Upper lobe of left lung (tissue), 6 donors: Measurements from ENCODE around the gene RABL2A. TPM values are rescaled to one million over a fixed set of nuclear protein-coding genes. Genes with fewer than 3 reads are reported as not detected.
"Not testable (repeated sequence)": the region's sequence is repeated elsewhere in the genome, so short reads cannot be mapped to it uniquely, and the experiment has no call there.

Experiments
- ATAC-seq, 2 donors: fragments of 200-7000 bp; cut with Tn5 transposase; one replicate each; pipeline ENCODE4 v1.9.1; 2022; ENCODE audit warnings: mild to moderate bottlenecking in 2 of 2, moderate library complexity in 2 of 2; ENCODE audit not compliant: low FRiP score in 2 of 2
- DNase-seq, 2 donors: peaks; one replicate each; pipeline ENCODE4 v3.0.0-alpha.2; 2019 to 2020
- H3K27ac ChIP-seq, 4 donors: fragments of 200-600 bp; sonication (generic); one replicate each; pipeline ENCODE4 v1.5.1; 2016 to 2019
- H3K27me3 ChIP-seq, 4 donors: fragments of 200-600 bp; sonication (generic); one replicate each; pipeline ENCODE4 v1.5.1; 2017 to 2019
- H3K36me3 ChIP-seq, 4 donors: fragments of 200-600 bp; sonication (generic); one replicate each; pipeline ENCODE4 v1.5.1; 2016 to 2019
- H3K4me1 ChIP-seq, 4 donors: fragments of 200-600 bp; sonication (generic); one replicate each; pipeline ENCODE4 v1.5.1; 2018 to 2019
- H3K4me3 ChIP-seq, 4 donors: fragments of 200-600 bp; sonication (generic); one replicate each; pipeline ENCODE4 v1.5.1; 2017 to 2019; ENCODE audit warnings: mild to moderate bottlenecking in 2 of 4, moderate library complexity in 1 of 4
- H3K9me3 ChIP-seq, 4 donors: fragments of 200-600 bp; sonication (generic); one replicate each; pipeline ENCODE4 v1.5.1; 2018 to 2019
- CTCF ChIP-seq, 6 experiments: fragments of 450-650 bp in 4 of 6; fragments of 200-600 bp in 2 of 6; sonication (generic) in 2 of 6; IDR thresholded peaks; one replicate each; pipeline ENCODE4 v1.5.1; 2016 to 2019; ENCODE audit warnings: antibody characterized with exemption in 6 of 6
- POLR2A ChIP-seq, 4 donors: fragments of 450-650 bp; IDR thresholded peaks; one replicate each; pipeline ENCODE4 v1.5.1; 2016 to 2017; ENCODE audit warnings: antibody characterized with exemption in 4 of 4, mild to moderate bottlenecking in 2 of 4
- POLR2AphosphoS5 ChIP-seq, 2 donors: sonication (generic); formaldehyde crosslinking; IDR thresholded peaks; one replicate each; pipeline ENCODE4 v1.5.1; 2017; ENCODE audit warnings: antibody characterized with exemption in 2 of 2
- WGBS, 2 donors: methylation state at CpG; one replicate each; pipeline ENCODE4 v1.1.5; 2017 to 2018; 5-methylcytosine and 5-hydroxymethylcytosine counted together
- total RNA-seq, 6 donors: library from RNA; depleted of rRNA in 4 of 6; stranded (reverse); fragments of >200 nt in 4 of 6; gene quantifications; one replicate each; pipeline versions ENCODE4 v1.1.0 to v1.2.1, GENCODE V29; 2016 to 2021
- donor health status: DM: no; HTN: no; CAD: no; lungs with moderate emphysema.
- donor health status: DM: no; HTN: yes; CAD: no; lungs with severe emphysema.

Gene RABL2A
- total RNA-seq, 6 donors from 2014 or later, result 16.3 to 61.8 (median 23.0) TPM

DNA sequence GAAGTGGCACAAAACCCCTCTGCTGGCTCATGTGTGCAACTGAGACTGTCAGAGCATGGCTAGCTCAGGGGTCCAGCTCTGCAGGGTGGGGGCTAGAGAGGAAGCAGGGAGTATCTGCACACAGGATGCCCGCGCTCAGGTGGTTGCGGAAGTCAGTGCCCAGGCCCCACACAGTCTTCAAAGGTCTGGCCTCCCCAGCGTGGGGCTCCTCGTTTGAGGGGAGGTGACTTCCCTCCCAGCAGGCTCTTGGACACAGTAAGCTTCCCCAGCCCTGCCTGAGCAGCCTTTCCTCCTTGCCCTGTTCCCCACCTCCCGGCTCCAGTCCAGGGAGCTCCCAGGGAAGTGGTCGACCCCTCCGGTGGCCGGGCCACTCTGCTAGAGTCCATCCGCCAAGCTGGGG, 29.9 kb upstream of the RABL2A start:
- peak in 1 of 2 donors; percentile 34 for DNase-seq
- H3K27me3 ChIP-seq, H3K4me1 ChIP-seq, H3K27ac ChIP-seq, H3K4me3 ChIP-seq, H3K9me3 ChIP-seq, H3K36me3 ChIP-seq, ATAC-seq: not testable (repeated sequence)
- WGBS, 2 donors, result 95% methylated on average over 6 of the region's 10 CpGs; no CpG with 5 or more reads in 1 of the 2 donors

DNA sequence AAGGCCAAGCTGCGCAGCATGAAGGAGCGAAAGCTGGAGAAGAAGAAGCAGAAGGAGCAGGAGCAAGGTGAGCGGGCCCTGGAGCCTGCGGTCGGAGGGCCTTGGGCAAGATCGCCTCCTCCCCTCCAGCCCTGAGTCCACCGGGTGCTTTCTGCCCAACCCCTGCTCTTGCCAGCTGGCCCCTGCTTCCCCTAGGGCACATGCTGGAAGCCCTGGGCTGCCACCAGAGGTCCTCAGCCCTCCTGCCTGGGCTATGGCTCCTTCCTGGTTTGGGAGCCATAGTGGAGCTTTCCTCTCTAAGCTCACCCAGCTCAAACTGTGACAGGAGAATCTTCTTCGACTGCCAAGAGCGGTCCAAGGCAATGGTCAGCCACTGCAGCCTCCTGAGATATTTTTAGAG, 29.5 kb upstream of the RABL2A start:
- not testable (repeated sequence) for H3K36me3 ChIP-seq, ATAC-seq
- 33 to 83% methylated on average over 1 to 4 of the region's 9 CpGs for WGBS, 2 donors

GRCh38 chr2:113598180-113598579, 28.9 kb upstream of the RABL2A start:
- peak in 1 of 2 donors; percentile 60 for DNase-seq
- ATAC-seq, result not testable (repeated sequence)
- 49 to 79% methylated on average over 3 to 10 of the region's 13 CpGs for WGBS, 2 donors

More for the DNA sequence above, 29.5 kb upstream of the RABL2A start:
- peak in 1 of 2 donors; percentile 45 for DNase-seq
- H3K9me3 ChIP-seq, H3K27ac ChIP-seq, H3K4me1 ChIP-seq, H3K27me3 ChIP-seq, H3K4me3 ChIP-seq: not testable (repeated sequence)

DNA sequence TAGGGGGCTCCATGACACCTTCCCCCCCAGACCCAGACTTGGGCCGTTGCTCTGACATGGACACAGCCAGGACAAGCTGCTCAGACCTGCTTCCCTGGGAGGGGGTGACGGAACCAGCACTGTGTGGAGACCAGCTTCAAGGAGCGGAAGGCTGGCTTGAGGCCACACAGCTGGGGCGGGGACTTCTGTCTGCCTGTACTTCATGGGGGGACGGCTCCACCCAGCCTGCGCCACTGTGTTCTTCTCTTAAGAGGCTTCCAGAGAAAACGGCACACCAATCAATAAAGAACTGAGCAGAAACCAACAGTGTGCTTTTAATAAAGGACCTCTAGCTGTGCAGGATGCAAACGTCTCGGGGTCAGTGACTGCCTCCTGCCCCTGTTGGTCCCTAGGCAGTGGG, 28.3 kb upstream of the RABL2A start:
- ATAC-seq, H3K4me3 ChIP-seq, H3K27ac ChIP-seq, H3K36me3 ChIP-seq, H3K27me3 ChIP-seq, H3K9me3 ChIP-seq, H3K4me1 ChIP-seq: not testable (repeated sequence)
- 53 to 55% methylated on average over 3 to 6 of the region's 9 CpGs for WGBS, 2 donors
- DNase-seq, result peak in 1 of 2 donors; percentile 22

More at GRCh38 chr2:113598180-113598579, 28.9 kb upstream of the RABL2A start:
- not testable (repeated sequence) for H3K9me3 ChIP-seq, H3K4me1 ChIP-seq, H3K27ac ChIP-seq, H3K27me3 ChIP-seq, H3K36me3 ChIP-seq, H3K4me3 ChIP-seq

GRCh38 chr2:113599208-113599607, 27.9 kb upstream of the RABL2A start:
- DNase-seq, result peak in 1 of 2 donors; percentile 33
- H3K27ac ChIP-seq, H3K9me3 ChIP-seq, ATAC-seq, H3K36me3 ChIP-seq, H3K4me1 ChIP-seq, H3K27me3 ChIP-seq, H3K4me3 ChIP-seq: not testable (repeated sequence)
- WGBS, 2 donors, result 9% methylated on average over 1 of the region's 2 CpGs; no CpG with 5 or more reads in 1 of the 2 donors

DNA sequence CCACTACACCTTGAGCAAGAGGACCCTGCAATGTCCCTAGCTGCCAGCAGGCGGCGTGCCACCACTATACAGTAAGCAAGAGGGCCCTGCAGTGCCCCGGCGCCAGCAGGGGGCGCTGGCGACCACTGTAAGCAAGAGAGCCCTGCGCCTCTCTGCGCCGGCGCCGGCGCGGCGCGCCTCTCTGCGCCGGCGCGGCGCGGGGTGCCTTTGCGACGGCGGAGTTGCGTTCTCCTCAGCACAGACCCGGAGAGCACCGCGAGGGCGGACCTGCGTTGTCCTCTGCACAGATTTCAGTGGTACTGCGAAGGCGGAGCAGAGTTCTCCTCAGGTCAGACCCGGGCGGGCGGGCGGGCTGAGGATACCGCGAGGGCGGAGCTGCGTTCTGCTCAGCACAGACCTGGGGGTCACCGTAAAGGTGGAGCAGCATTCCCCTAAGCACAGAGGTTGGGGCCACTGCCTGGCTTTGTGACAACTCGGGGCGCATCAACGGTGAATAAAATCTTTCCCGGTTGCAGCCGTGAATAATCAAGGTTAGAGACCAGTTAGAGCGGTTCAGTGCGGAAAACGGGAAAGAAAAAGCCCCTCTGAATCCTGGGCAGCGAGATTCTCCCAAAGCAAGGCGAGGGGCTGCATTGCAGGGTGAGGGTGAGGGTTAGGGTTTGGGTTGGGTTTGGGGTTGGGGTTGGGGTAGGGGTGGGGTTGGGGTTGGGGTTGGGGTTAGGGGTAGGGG, 24.9 kb upstream of the RABL2A start:
- 89 to 100% methylated on average over 13 to 51 of the region's 51 CpGs for WGBS, 2 donors

GRCh38 chr2:113602869-113603466, 24.1 kb upstream of the RABL2A start:
- H3K9me3 ChIP-seq, result no peaks in the 10 kb centered on the region
- 38 to 75% methylated on average over 2 of the region's 2 CpGs for WGBS, 2 donors
- DNase-seq (no peak), ATAC-seq (peak; percentile 62 to 65)
- TF ChIP-seq POLR2A (IDR thresholded peaks at IDR 0.05) (no peak), POLR2AphosphoS5 (IDR thresholded peaks at IDR 0.05) (no peak), CTCF (IDR thresholded peaks at IDR 0.05) (no peak)
- H3K36me3 ChIP-seq, result peaks cover 0 to 5% (median 1%) of the 10 kb centered on the region in 4 donors
- H3K4me3 ChIP-seq, result peak overlapping the region; percentile 7 to 75 (median 58)
- peaks cover 0 to 10% (median 0%) of the 10 kb centered on the region in 4 donors for H3K4me1 ChIP-seq
- peak overlapping the region; percentile 83 to 93 (median 90) for H3K27ac ChIP-seq
- H3K27me3 ChIP-seq, result no peaks in the 10 kb centered on the region

More for the DNA sequence above, 24.9 kb upstream of the RABL2A start:
- H3K27ac ChIP-seq, H3K36me3 ChIP-seq, H3K4me3 ChIP-seq, H3K9me3 ChIP-seq, H3K4me1 ChIP-seq, ATAC-seq, H3K27me3 ChIP-seq: not testable (repeated sequence)
- DNase-seq, result peak; percentile 49 to 95
- TF ChIP-seq CTCF (IDR thresholded peaks at IDR 0.05), result peak; percentile 45 to 91 (median 75)
